HL-60 (cell line): ENCODE results near the gene EIF4G1.

Experiments
- POLR2AphosphoS5 ChIP-seq: IDR thresholded peaks from 2 replicates; pipeline ENCODE4 v1.6.1; 2012; ENCODE audit warnings: low read depth
- SPI1 ChIP-seq: IDR thresholded peaks from 2 replicates; pipeline ENCODE4 v1.6.1; 2012; ENCODE audit warnings: low read depth, mild to moderate bottlenecking, borderline replicate concordance
- TF ChIP-seq, protein P1 (sequence below): IDR thresholded peaks from one replicate; pipeline ENCODE4 v1.5.1; 2011; ENCODE audit warnings: low read length, control low read depth, inconsistent platforms; ENCODE audit not compliant: insufficient read depth
- TF ChIP-seq, protein P2 (sequence below): IDR thresholded peaks from 2 replicates; pipeline ENCODE4 v1.6.1; 2012; ENCODE audit warnings: low read depth; ENCODE audit not compliant: insufficient replicate concordance

DNA sequence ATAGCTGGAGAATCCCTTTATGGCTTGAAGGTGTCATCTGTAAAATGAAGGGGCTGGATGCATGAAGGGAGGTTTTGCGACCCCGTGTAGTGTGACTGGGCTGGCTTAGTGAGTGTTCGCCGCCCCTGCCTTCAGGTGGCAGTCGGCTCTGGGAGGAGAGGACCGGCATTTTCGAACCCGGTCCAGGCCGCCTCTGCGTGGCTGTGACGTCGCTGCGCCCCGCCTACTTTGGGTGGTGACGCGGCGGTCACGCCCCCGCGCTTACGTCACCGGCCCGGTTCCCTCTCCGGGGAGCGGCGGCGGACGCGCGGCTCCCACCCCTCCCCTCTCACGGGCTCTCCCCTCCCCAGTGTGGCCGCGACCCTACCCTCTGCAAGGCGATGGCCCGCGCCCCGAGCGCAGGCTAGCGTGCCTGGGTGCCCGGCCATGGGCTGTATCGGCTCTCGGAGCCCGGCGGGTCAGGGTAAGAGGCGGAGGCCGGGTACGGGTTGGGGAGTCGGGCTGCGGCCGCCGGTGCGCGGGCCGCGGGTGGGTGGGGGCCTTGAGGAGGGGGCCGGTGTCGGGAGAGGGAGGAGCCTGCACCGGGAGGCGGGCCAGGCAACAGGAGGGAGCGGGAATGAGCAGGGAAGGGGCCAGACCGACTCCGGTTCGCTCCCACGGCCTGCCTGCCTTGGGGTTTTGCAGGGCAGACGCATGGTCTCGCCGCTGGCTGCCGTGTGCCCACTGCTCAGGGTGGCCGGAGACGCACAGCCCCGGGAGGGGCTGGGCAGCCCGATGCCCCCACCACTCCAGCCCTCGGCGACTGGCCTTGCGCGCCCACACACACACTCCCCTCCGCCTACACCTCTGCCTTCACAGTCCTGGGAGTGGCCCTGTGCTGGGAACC lies 21.5 kb downstream of the EIF4G1 start:
- TF ChIP-seq, protein P1, sequence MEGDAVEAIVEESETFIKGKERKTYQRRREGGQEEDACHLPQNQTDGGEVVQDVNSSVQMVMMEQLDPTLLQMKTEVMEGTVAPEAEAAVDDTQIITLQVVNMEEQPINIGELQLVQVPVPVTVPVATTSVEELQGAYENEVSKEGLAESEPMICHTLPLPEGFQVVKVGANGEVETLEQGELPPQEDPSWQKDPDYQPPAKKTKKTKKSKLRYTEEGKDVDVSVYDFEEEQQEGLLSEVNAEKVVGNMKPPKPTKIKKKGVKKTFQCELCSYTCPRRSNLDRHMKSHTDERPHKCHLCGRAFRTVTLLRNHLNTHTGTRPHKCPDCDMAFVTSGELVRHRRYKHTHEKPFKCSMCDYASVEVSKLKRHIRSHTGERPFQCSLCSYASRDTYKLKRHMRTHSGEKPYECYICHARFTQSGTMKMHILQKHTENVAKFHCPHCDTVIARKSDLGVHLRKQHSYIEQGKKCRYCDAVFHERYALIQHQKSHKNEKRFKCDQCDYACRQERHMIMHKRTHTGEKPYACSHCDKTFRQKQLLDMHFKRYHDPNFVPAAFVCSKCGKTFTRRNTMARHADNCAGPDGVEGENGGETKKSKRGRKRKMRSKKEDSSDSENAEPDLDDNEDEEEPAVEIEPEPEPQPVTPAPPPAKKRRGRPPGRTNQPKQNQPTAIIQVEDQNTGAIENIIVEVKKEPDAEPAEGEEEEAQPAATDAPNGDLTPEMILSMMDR = no peak
- TF ChIP-seq POLR2AphosphoS5 (no peak; the same call in none of the 2 replicates), SPI1 (no peak)
- TF ChIP-seq, protein P2, sequence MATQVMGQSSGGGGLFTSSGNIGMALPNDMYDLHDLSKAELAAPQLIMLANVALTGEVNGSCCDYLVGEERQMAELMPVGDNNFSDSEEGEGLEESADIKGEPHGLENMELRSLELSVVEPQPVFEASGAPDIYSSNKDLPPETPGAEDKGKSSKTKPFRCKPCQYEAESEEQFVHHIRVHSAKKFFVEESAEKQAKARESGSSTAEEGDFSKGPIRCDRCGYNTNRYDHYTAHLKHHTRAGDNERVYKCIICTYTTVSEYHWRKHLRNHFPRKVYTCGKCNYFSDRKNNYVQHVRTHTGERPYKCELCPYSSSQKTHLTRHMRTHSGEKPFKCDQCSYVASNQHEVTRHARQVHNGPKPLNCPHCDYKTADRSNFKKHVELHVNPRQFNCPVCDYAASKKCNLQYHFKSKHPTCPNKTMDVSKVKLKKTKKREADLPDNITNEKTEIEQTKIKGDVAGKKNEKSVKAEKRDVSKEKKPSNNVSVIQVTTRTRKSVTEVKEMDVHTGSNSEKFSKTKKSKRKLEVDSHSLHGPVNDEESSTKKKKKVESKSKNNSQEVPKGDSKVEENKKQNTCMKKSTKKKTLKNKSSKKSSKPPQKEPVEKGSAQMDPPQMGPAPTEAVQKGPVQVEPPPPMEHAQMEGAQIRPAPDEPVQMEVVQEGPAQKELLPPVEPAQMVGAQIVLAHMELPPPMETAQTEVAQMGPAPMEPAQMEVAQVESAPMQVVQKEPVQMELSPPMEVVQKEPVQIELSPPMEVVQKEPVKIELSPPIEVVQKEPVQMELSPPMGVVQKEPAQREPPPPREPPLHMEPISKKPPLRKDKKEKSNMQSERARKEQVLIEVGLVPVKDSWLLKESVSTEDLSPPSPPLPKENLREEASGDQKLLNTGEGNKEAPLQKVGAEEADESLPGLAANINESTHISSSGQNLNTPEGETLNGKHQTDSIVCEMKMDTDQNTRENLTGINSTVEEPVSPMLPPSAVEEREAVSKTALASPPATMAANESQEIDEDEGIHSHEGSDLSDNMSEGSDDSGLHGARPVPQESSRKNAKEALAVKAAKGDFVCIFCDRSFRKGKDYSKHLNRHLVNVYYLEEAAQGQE = no peak
